HepG2 (cell line): ENCODE data around the gene RNF38. TPM values are rescaled to one million over a fixed set of nuclear protein-coding genes. Genes with fewer than 3 reads are reported as not detected.

Source experiments
- BCL6 ChIP-seq: IDR thresholded peaks from 2 replicates; pipeline ENCODE4 v1.6.1; 2016; ENCODE audit warnings: missing genetic modification reagents, missing compliant biosample characterization
- CREB1 ChIP-seq, 2 experiments: fragments of 450-650 bp in 1 of 2; IDR thresholded peaks; 2 replicates each; pipeline ENCODE4 v1.6.1; 2016 to 2017; ENCODE audit warnings: control low read depth in 1 of 2, mild to moderate bottlenecking in 1 of 2, missing compliant biosample characterization in 1 of 2, missing genetic modification characterization in 1 of 2
- HIC2 ChIP-seq: sonication (generic); formaldehyde crosslinking; IDR thresholded peaks from 2 replicates; pipeline ENCODE4 v1.9.0; 2022; ENCODE audit warnings: low read depth, missing genetic modification reagents
- MEF2D ChIP-seq: sonication (generic); formaldehyde crosslinking; IDR thresholded peaks from 2 replicates; pipeline ENCODE4 v1.5.1; 2020; ENCODE audit warnings: mild to moderate bottlenecking, missing genetic modification reagents
- SKI ChIP-seq: fragments of 450-650 bp; IDR thresholded peaks from one replicate; pipeline ENCODE4 v1.6.1; 2018; ENCODE audit warnings: mild to moderate bottlenecking; ENCODE audit not compliant: partially characterized antibody
- SKIL ChIP-seq: sonication (generic); formaldehyde crosslinking; IDR thresholded peaks from 2 replicates; pipeline ENCODE4 v1.8.0; 2022; ENCODE audit warnings: missing genetic modification reagents, mild to moderate bottlenecking, moderate library complexity, borderline replicate concordance
- TEAD3 ChIP-seq: optimal IDR thresholded peaks from 2 replicates; pipeline ENCODE3; 2016; ENCODE audit warnings: borderline replicate concordance
- ZBTB20 ChIP-seq: sonication (generic); formaldehyde crosslinking; IDR thresholded peaks from 2 replicates; pipeline ENCODE4 v1.8.1; 2023; ENCODE audit warnings: missing genetic modification reagents, low read depth, mild to moderate bottlenecking, borderline replicate concordance
- ZNF430 ChIP-seq: sonication (generic); formaldehyde crosslinking; IDR thresholded peaks from 2 replicates; pipeline ENCODE4 v1.9.0; 2021; ENCODE audit warnings: mild to moderate bottlenecking, missing genetic modification reagents
- ZNF790 ChIP-seq: sonication (generic); formaldehyde crosslinking; IDR thresholded peaks from 2 replicates; pipeline ENCODE4 v1.8.0; 2022; ENCODE audit warnings: missing genetic modification reagents, mild to moderate bottlenecking, borderline replicate concordance
- polyA plus RNA-seq, 8 experiments: library from polyadenylated mRNA; depleted of rRNA in 3 of 8; stranded (reverse) in 7 of 8; unstranded in 1 of 8; fragments of >200 nt; fragmentation: Illumina TruSeq in 4 of 8; extraction: Trizol in 4 of 8; gene quantifications; 2 replicates each; pipeline versions ENCODE4 v1.2.1 to v1.2.3, GENCODE V29; 2011 to 2016; ENCODE audit warnings: low read depth in 4 of 8, missing spikeins in 1 of 8, mixed read lengths in 1 of 8; ENCODE audit not compliant: insufficient read depth in 1 of 8
- total RNA-seq, 5 experiments: library from RNA; depleted of rRNA; stranded (reverse); fragments of >200 nt; fragmentation: Illumina TruSeq; extraction: Trizol; gene quantifications; 2 replicates each; pipeline ENCODE4 v1.2.3, GENCODE V29; 2016; ENCODE audit warnings: low read depth in 1 of 5
- TF ChIP-seq, protein P1 (sequence below): sonication (generic); formaldehyde crosslinking; IDR thresholded peaks from 2 replicates; pipeline ENCODE4 v1.9.0; 2021; ENCODE audit warnings: missing genetic modification reagents, mild to moderate bottlenecking, borderline replicate concordance
- TF ChIP-seq, protein P2 (sequence below): IDR thresholded peaks from 2 replicates; pipeline ENCODE4 v1.6.1; 2012; ENCODE audit warnings: low read length, improper control_type of control experiment
- TF ChIP-seq, protein P3 (sequence below): sonication (generic); formaldehyde crosslinking; IDR thresholded peaks from 2 replicates; pipeline ENCODE4 v1.4.0; 2020; ENCODE audit warnings: missing genetic modification reagents

Gene RNF38
- total and polyA plus RNA-seq, 2 of the 13 experiments (the other 11 are each of a cell fraction or from before 2014, with no cell fraction given) = 9.1 to 32.1 TPM

- TF ChIP-seq, protein P1, sequence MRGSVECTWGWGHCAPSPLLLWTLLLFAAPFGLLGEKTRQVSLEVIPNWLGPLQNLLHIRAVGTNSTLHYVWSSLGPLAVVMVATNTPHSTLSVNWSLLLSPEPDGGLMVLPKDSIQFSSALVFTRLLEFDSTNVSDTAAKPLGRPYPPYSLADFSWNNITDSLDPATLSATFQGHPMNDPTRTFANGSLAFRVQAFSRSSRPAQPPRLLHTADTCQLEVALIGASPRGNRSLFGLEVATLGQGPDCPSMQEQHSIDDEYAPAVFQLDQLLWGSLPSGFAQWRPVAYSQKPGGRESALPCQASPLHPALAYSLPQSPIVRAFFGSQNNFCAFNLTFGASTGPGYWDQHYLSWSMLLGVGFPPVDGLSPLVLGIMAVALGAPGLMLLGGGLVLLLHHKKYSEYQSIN = no peak
- TF ChIP-seq ZNF790 (CRISPR knock-in tag) = no peak
- TF ChIP-seq, protein P2, sequence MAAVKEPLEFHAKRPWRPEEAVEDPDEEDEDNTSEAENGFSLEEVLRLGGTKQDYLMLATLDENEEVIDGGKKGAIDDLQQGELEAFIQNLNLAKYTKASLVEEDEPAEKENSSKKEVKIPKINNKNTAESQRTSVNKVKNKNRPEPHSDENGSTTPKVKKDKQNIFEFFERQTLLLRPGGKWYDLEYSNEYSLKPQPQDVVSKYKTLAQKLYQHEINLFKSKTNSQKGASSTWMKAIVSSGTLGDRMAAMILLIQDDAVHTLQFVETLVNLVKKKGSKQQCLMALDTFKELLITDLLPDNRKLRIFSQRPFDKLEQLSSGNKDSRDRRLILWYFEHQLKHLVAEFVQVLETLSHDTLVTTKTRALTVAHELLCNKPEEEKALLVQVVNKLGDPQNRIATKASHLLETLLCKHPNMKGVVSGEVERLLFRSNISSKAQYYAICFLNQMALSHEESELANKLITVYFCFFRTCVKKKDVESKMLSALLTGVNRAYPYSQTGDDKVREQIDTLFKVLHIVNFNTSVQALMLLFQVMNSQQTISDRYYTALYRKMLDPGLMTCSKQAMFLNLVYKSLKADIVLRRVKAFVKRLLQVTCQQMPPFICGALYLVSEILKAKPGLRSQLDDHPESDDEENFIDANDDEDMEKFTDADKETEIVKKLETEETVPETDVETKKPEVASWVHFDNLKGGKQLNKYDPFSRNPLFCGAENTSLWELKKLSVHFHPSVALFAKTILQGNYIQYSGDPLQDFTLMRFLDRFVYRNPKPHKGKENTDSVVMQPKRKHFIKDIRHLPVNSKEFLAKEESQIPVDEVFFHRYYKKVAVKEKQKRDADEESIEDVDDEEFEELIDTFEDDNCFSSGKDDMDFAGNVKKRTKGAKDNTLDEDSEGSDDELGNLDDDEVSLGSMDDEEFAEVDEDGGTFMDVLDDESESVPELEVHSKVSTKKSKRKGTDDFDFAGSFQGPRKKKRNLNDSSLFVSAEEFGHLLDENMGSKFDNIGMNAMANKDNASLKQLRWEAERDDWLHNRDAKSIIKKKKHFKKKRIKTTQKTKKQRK = no peak
- TF ChIP-seq CREB1 (IDR thresholded peaks at IDR 0.05) = no peak
- TF ChIP-seq CREB1 (CRISPR knock-in tag; IDR thresholded peaks at IDR 0.05) = 0 out of 2 replicates have a peak, but pooled peaks have one; percentile 34
- TF ChIP-seq MEF2D (CRISPR knock-in tag) = peak; percentile 24; the same call in 1 of the 2 replicates
- TF ChIP-seq TEAD3 (CRISPR knock-in tag) = peak; percentile 57
- TF ChIP-seq SKIL (CRISPR knock-in tag) = peak; percentile 34; the same call in 1 of the 2 replicates
- TF ChIP-seq ZBTB20 = peak; percentile 79; the same call in 1 of the 2 replicates
- peak; percentile 41; the same call in 1 of the 2 replicates for TF ChIP-seq ZNF430
- peak; percentile 77 for TF ChIP-seq SKI
- peak; percentile 71 for TF ChIP-seq BCL6 (CRISPR knock-in tag)
- TF ChIP-seq, protein P3, sequence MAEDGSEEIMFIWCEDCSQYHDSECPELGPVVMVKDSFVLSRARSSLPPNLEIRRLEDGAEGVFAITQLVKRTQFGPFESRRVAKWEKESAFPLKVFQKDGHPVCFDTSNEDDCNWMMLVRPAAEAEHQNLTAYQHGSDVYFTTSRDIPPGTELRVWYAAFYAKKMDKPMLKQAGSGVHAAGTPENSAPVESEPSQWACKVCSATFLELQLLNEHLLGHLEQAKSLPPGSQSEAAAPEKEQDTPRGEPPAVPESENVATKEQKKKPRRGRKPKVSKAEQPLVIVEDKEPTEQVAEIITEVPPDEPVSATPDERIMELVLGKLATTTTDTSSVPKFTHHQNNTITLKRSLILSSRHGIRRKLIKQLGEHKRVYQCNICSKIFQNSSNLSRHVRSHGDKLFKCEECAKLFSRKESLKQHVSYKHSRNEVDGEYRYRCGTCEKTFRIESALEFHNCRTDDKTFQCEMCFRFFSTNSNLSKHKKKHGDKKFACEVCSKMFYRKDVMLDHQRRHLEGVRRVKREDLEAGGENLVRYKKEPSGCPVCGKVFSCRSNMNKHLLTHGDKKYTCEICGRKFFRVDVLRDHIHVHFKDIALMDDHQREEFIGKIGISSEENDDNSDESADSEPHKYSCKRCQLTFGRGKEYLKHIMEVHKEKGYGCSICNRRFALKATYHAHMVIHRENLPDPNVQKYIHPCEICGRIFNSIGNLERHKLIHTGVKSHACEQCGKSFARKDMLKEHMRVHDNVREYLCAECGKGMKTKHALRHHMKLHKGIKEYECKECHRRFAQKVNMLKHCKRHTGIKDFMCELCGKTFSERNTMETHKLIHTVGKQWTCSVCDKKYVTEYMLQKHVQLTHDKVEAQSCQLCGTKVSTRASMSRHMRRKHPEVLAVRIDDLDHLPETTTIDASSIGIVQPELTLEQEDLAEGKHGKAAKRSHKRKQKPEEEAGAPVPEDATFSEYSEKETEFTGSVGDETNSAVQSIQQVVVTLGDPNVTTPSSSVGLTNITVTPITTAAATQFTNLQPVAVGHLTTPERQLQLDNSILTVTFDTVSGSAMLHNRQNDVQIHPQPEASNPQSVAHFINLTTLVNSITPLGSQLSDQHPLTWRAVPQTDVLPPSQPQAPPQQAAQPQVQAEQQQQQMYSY (CRISPR knock-in tag) = no peak
- no peak for TF ChIP-seq HIC2
These were observed 1.9 kb upstream of the RNF38 start (continued) for GRCh38 chr9:36401897-36402480.
